K562 (cell line): ENCODE measurements around the gene ZNF554.

Experiments used
- CREB1 ChIP-seq, 2 experiments: sonication (generic) in 1 of 2; formaldehyde crosslinking in 1 of 2; IDR thresholded peaks; 2 replicates each; pipeline versions ENCODE4 v1.6.1 to v1.8.0; 2012 to 2022; ENCODE audit warnings: inconsistent platforms in 1 of 2, mild to moderate bottlenecking in 1 of 2, missing genetic modification reagents in 1 of 2, moderate library complexity in 1 of 2
- ELF4 ChIP-seq: fragments of 450-650 bp; formaldehyde crosslinking; IDR thresholded peaks from 2 replicates; pipeline ENCODE4 v1.4.0; 2022; ENCODE audit warnings: missing genetic modification characterization
- FOS ChIP-seq: IDR thresholded peaks from 3 replicates; pipeline ENCODE4 v1.6.1; 2011; ENCODE audit not compliant: insufficient read length; ENCODE audit errors: extremely low read depth
- MTA2 ChIP-seq: fragments of 450-650 bp; IDR thresholded peaks from 2 replicates; pipeline ENCODE4 v1.6.1; 2016; ENCODE audit warnings: low read depth
- PML ChIP-seq: IDR thresholded peaks from 2 replicates; pipeline ENCODE4 v1.6.1; 2012; ENCODE audit warnings: low read length, inconsistent platforms
- POLR2A ChIP-seq: fragments of 450-650 bp; conservative IDR thresholded peaks from 2 replicates; pipeline ENCODE4 v1.6.1; 2016
- POLR2AphosphoS5 ChIP-seq: IDR thresholded peaks from 2 replicates; pipeline ENCODE4 v1.6.1; 2011; ENCODE audit warnings: mild to moderate bottlenecking, low read depth, low read length, moderate library complexity; ENCODE audit not compliant: control insufficient read depth, insufficient read depth
- PTRF ChIP-seq: fragments of 450-650 bp; IDR thresholded peaks from 2 replicates; pipeline ENCODE4 v1.6.1; 2016; ENCODE audit warnings: mild to moderate bottlenecking, missing genetic modification characterization, missing compliant biosample characterization
- SIN3A ChIP-seq, 2 experiments: fragments of 150-350 bp in 1 of 2; IDR thresholded peaks; 2 replicates each; pipeline ENCODE4 v1.6.1; 2011 to 2016; ENCODE audit warnings: borderline replicate concordance in 2 of 2, low read depth in 2 of 2, low read length in 2 of 2, mild to moderate bottlenecking in 2 of 2, moderate library complexity in 2 of 2; ENCODE audit not compliant: control insufficient read depth in 1 of 2
- SP1 ChIP-seq: sonication (generic); formaldehyde crosslinking; IDR thresholded peaks from 2 replicates; pipeline ENCODE4 v1.8.1; 2022; ENCODE audit warnings: mild to moderate bottlenecking, missing genetic modification reagents
- ZFP30 ChIP-seq: fragments of 250-450 bp; sonication (Bioruptor Pico); IDR thresholded peaks from 2 replicates; pipeline ENCODE4 v1.8.0; 2022; ENCODE audit warnings: moderate library complexity, mild to moderate bottlenecking, inconsistent platforms, borderline replicate concordance
- ZSCAN32 ChIP-seq: fragments of 450-650 bp; formaldehyde crosslinking; IDR thresholded peaks from 2 replicates; pipeline ENCODE4 v1.4.0; 2020; ENCODE audit warnings: mild to moderate bottlenecking, moderate library complexity
- TF ChIP-seq, protein P1 (sequence below), 3 experiments: IDR thresholded peaks in 2 of 3; conservative IDR thresholded peaks in 1 of 3; 2 replicates each; pipeline ENCODE4 v1.5.1; 2011 to 2012; ENCODE audit warnings: low read length in 3 of 3, mild to moderate bottlenecking in 3 of 3, control low read depth in 2 of 3, improper control_type of control experiment in 1 of 3, inconsistent platforms in 1 of 3, low read depth in 1 of 3, mixed read lengths in 1 of 3, moderate library complexity in 1 of 3; ENCODE audit not compliant: insufficient read depth in 2 of 3

DNA sequence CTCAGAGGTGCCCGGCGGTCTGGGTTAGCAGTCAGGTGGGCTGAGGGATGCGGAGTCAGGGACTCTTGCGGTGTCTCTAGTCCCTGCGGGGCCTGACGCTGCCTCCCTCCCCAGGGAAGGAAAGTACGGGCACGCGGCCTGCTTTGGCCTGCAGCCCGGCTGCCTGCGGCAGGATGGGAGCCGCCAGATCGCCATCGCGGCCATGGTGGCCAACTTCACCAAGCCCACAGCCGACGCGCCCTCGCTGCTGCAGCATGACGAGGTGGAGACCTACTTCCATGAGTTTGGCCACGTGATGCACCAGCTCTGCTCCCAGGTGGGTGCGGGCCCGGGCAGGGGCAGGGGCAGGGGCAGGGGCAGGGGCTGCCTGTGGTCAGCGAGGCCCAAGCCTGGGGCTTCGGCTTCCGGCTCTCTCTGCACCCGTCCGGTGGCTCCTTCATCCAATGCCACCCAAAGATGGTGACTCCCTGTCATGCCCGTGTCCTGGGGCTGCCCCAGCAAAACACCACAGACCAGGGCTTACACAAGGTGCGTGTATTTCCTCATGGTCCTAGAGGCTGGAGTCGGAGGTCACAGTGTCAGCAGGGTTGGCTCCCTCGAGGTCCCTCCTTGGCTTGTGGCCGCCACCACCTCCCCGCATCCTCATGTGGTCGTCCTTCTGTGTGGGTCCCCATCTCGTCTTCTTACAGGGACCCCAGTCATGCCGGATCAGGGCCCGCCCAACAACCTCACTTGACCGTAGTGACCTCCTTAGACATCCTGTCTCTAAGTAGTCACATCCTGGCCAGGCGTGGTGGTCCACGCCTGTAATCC lies 11.3 kb upstream of the ZNF554 start:
- TF ChIP-seq PTRF (tag), result no peak
- TF ChIP-seq FOS, result no peak
- TF ChIP-seq POLR2AphosphoS5, result no peak
- TF ChIP-seq, protein P1, sequence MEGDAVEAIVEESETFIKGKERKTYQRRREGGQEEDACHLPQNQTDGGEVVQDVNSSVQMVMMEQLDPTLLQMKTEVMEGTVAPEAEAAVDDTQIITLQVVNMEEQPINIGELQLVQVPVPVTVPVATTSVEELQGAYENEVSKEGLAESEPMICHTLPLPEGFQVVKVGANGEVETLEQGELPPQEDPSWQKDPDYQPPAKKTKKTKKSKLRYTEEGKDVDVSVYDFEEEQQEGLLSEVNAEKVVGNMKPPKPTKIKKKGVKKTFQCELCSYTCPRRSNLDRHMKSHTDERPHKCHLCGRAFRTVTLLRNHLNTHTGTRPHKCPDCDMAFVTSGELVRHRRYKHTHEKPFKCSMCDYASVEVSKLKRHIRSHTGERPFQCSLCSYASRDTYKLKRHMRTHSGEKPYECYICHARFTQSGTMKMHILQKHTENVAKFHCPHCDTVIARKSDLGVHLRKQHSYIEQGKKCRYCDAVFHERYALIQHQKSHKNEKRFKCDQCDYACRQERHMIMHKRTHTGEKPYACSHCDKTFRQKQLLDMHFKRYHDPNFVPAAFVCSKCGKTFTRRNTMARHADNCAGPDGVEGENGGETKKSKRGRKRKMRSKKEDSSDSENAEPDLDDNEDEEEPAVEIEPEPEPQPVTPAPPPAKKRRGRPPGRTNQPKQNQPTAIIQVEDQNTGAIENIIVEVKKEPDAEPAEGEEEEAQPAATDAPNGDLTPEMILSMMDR (IDR thresholded peaks at IDR 0.05 in 2 of 3, conservative IDR thresholded peaks at IDR 0.05 in 1 of 3; ENCODE audit: insufficient read depth in 2 of 3, low read depth in 1 of 3, low read length in 3 of 3), result no peak
- TF ChIP-seq CREB1 (IDR thresholded peaks at IDR 0.05), result no peak
- TF ChIP-seq CREB1 (CRISPR knock-in tag; IDR thresholded peaks at IDR 0.05), result no peak
- TF ChIP-seq POLR2A, result no peak
- no peak for TF ChIP-seq ZSCAN32 (CRISPR knock-in tag)
- TF ChIP-seq SIN3A (IDR thresholded peaks at IDR 0.05; ENCODE audit: borderline replicate concordance in 2 of 2, control insufficient read depth in 1 of 2, low read depth in 2 of 2, low read length in 2 of 2), result no peak
- no peak for TF ChIP-seq PML
- no peak for TF ChIP-seq SP1 (CRISPR knock-in tag)
- TF ChIP-seq ZFP30 (CRISPR knock-in tag), result no peak
- no peak for TF ChIP-seq MTA2
- TF ChIP-seq ELF4 (CRISPR knock-in tag), result no peak
